ENCODE data around the gene HTRA2.
A peak's percentile ranks its signal among the peaks of the same experiment; 100 is the strongest.

Gene HTRA2

DNA sequence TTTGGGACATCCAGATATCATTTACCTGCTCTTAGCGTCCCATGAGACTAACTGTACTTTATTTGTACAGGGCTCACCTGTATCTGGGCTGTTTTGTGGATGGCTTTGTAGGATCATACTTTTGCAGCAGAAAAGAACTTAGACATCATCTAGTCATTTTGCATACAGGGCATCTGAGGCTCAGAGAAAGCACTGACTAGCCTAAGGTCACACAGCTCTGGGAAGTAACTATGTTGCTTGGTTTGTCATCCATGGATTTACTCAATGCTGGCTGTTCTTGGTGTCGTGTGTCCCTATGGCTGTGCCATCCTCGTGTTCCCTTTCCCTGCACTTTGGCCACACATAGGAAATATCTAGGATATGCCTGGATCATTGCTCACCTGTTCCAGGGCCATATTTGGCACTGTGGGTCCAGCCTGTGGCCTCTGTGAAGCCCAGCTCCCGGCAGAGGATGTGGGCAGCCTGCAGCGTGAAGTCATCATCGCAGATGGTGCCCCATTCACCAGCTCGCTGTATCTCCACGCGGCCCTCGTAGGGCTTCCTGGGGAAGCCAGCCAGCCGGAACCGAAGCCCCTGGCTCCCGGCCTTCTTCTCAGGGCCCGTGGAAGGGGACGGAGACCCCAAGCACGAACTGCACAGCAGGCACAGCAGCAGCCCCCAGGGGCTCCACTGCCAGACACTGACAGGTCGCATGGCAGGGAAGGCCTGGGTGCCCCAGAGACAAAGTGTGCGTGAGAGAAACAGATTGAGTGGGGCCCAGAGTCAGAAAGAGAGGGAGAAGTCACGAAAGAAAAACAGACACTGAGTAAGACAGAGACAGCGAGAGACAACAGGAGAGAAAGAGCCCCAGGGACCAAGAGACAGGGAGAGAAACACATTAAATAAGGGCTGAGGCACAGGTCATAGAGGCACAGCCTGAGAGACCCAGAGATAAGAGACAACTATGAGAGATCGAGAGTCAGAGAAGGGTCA lies 22.5 kb downstream of the HTRA2 start:
- DNase-seq (ENCODE audit: low read depth in 1 of 2, low spot score in 1 of 2), result no peak
- TF ChIP-seq GABPA (IDR thresholded peaks at IDR 0.05; ENCODE audit: low read depth) (no peak), SPI1 (IDR thresholded peaks at IDR 0.05; ENCODE audit: borderline replicate concordance, low read depth) (no peak), POLR2AphosphoS5 (IDR thresholded peaks at IDR 0.05; ENCODE audit: low read depth) (no peak), REST (IDR thresholded peaks at IDR 0.05; ENCODE audit: insufficient replicate concordance, low read depth) (no peak)
- TF ChIP-seq, protein P1, sequence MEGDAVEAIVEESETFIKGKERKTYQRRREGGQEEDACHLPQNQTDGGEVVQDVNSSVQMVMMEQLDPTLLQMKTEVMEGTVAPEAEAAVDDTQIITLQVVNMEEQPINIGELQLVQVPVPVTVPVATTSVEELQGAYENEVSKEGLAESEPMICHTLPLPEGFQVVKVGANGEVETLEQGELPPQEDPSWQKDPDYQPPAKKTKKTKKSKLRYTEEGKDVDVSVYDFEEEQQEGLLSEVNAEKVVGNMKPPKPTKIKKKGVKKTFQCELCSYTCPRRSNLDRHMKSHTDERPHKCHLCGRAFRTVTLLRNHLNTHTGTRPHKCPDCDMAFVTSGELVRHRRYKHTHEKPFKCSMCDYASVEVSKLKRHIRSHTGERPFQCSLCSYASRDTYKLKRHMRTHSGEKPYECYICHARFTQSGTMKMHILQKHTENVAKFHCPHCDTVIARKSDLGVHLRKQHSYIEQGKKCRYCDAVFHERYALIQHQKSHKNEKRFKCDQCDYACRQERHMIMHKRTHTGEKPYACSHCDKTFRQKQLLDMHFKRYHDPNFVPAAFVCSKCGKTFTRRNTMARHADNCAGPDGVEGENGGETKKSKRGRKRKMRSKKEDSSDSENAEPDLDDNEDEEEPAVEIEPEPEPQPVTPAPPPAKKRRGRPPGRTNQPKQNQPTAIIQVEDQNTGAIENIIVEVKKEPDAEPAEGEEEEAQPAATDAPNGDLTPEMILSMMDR (IDR thresholded peaks at IDR 0.05; ENCODE audit: insufficient read depth, low read length), result no peak
- Histone ChIP-seq H3K27me3 (ENCODE audit: insufficient read depth, poor library complexity, severe bottlenecking) (no peaks in the 10 kb centered on the region), H3K27ac (replicated peaks) (no peak overlapping the region), H3K4me3 (replicated peaks; ENCODE audit: insufficient read depth, low read length) (no peak overlapping the region)

GRCh38 chr2:74552914-74553811 lies 23.4 kb downstream of the HTRA2 start:
- no peaks in the 10 kb centered on the region for H3K27me3 ChIP-seq (ENCODE audit: insufficient read depth, poor library complexity, severe bottlenecking)
- H3K4me3 ChIP-seq (replicated peaks; ENCODE audit: insufficient read depth, low read length), result no peak overlapping the region; the same call in 1 of the 2 replicates
- DNase-seq (ENCODE audit: low read depth in 1 of 2, low spot score in 1 of 2), result no peak
- peak overlapping the region; percentile 94 for H3K27ac ChIP-seq (replicated peaks)
- TF ChIP-seq GABPA (IDR thresholded peaks at IDR 0.05; ENCODE audit: low read depth) (no peak), POLR2AphosphoS5 (IDR thresholded peaks at IDR 0.05; ENCODE audit: low read depth) (no peak), SPI1 (IDR thresholded peaks at IDR 0.05; ENCODE audit: borderline replicate concordance, low read depth) (no peak), REST (IDR thresholded peaks at IDR 0.05; ENCODE audit: insufficient replicate concordance, low read depth) (no peak)
- TF ChIP-seq, protein P1 (IDR thresholded peaks at IDR 0.05; ENCODE audit: insufficient read depth, low read length), result no peak

DNA sequence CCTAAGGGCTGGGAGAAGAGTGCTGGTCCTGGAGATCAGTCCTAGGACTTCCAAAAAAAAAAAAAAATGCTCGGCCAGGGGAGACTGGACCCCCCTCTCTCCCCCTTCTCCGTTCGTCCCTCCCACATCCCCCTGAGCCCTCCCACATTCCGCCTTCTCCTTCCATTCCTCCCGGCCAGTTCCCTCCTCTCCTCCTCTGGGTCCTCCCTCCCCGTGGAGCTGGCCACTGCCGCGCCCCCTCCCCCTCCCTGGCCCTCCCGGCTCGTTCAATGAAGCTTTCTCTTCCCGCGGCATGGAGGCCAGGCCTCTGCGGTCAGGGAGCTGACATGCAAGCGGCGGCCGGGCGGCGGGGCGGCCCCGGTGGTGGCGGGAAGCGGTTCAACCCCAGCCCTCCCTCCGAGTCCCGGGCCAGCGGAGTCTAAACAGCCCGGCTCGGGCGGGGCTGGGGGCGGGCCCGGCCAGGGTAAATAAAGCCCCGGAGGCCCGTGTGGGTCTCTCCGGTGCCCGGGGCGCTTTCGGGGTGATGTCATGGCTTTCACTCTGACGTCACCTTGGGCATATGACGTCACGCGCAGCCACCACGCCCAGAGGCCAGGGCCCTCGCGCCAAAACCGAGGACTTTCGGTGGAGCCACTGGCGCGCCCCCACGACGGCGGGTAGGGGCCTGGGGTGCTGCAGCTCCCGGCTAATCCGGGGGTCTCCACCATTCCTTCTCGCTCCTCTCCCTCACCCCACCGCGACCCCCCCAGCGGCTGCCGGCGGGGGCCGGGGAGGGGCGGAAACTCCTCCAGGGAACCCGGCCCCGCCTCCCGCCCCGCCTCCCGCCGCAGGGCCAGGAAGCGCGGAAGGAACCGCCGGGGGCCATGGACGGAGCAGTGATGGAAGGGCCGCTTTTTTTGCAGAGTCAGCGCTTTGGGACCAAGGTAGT lies 24.4 kb downstream of the HTRA2 start, which contains the start of the genes DOK1 and LOXL3:
Gene DOK1 (plus strand): TSS at position 829 of the 928 bp plus-strand sequence. CDS start 35 bp downstream, at position 864.
Gene LOXL3 (minus strand): TSS at position 51 of the 928 bp plus-strand sequence. CDS start 1,308 bp downstream, outside the sequence.
- DNase-seq (ENCODE audit: low read depth in 1 of 2, low spot score in 1 of 2), result peak; percentile 65 to 86
- Histone ChIP-seq H3K27ac (replicated peaks) (peak within 1 kb of the TSS; percentile 94), H3K27me3 (ENCODE audit: insufficient read depth, poor library complexity, severe bottlenecking) (no peaks in the 10 kb centered on the region), H3K4me3 (replicated peaks; ENCODE audit: insufficient read depth, low read length) (peak within 1 kb of the TSS; percentile 84)
- TF ChIP-seq SPI1 (IDR thresholded peaks at IDR 0.05; ENCODE audit: borderline replicate concordance, low read depth), result no peak
- TF ChIP-seq, protein P1 (IDR thresholded peaks at IDR 0.05; ENCODE audit: insufficient read depth, low read length), result no peak
- no peak for TF ChIP-seq GABPA (IDR thresholded peaks at IDR 0.05; ENCODE audit: low read depth)
- 0 out of 2 replicates have a peak, but pooled peaks have one; percentile 17 for TF ChIP-seq POLR2AphosphoS5 (IDR thresholded peaks at IDR 0.05; ENCODE audit: low read depth)
- no peak for TF ChIP-seq REST (IDR thresholded peaks at IDR 0.05; ENCODE audit: insufficient replicate concordance, low read depth)
